Nephron progenitor cell (in vitro differentiated cells): ENCODE data around the gene ABCG1.
A peak's percentile ranks its signal among the peaks of the same experiment; 100 is the strongest.

ENCODE experiments used
- DNase-seq: peaks from one replicate; pipeline ENCODE4 v3.0.0; 2021
- H3K27ac Mint-ChIP-seq: 2 replicates; pipeline ENCODE4 v1.8.0; 2021; ENCODE audit warnings: mild to moderate bottlenecking, moderate library complexity, mixed read lengths
- H3K27me3 Mint-ChIP-seq: 2 replicates; pipeline ENCODE4 v1.8.0; 2021; ENCODE audit warnings: mild to moderate bottlenecking, low read depth, mixed read lengths; ENCODE audit not compliant: poor library complexity
- H3K36me3 Mint-ChIP-seq: 2 replicates; pipeline ENCODE4 v1.8.0; 2021; ENCODE audit warnings: low read depth, mixed read lengths
- H3K4me1 Mint-ChIP-seq: 2 replicates; pipeline ENCODE4 v1.8.0; 2021; ENCODE audit warnings: mixed read lengths
- H3K4me3 Mint-ChIP-seq: 2 replicates; pipeline ENCODE4 v1.8.0; 2021; ENCODE audit warnings: mild to moderate bottlenecking, moderate library complexity, mixed read lengths
- H3K9me3 Mint-ChIP-seq: 2 replicates; pipeline ENCODE4 v1.8.0; 2021; ENCODE audit warnings: mild to moderate bottlenecking, moderate library complexity, mixed read lengths
- TF ChIP-seq, protein P1 (sequence below): fragments of 200-600 bp; sonication (generic); IDR thresholded peaks from 2 replicates; pipeline ENCODE4 v1.5.0; 2021; ENCODE audit warnings: antibody characterized with exemption

The ABCG1 gene

DNA sequence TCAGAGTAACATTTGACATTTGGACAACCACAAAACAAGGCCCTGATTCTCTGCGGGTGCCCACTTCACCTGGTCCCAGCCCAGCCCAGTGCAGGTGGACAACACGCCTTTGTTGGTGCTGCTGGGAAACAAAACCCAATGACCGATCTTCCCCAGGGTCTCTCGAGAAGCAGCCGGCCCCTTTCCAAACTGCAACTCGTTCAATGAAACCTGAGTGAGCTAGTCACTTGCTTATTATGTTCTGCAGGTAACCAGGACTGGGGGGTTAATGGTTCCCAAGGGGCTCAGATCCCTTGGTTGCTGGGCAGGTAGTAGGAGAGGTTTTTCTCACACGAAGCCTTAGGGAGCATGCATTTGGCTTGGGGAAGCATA is 42.9 kb downstream of the ABCG1 start:
- DNase-seq: no peak
- Mint-ChIP-seq H3K27me3 (peaks cover 21% of the 10 kb centered on the region), H3K36me3 (no peaks in the 10 kb centered on the region), H3K9me3 (no peaks in the 10 kb centered on the region), H3K4me1 (peaks cover 71% of the 10 kb centered on the region), H3K4me3 (peak overlapping the region; percentile 39), H3K27ac (peak overlapping the region; percentile 33)
- TF ChIP-seq, protein P1, sequence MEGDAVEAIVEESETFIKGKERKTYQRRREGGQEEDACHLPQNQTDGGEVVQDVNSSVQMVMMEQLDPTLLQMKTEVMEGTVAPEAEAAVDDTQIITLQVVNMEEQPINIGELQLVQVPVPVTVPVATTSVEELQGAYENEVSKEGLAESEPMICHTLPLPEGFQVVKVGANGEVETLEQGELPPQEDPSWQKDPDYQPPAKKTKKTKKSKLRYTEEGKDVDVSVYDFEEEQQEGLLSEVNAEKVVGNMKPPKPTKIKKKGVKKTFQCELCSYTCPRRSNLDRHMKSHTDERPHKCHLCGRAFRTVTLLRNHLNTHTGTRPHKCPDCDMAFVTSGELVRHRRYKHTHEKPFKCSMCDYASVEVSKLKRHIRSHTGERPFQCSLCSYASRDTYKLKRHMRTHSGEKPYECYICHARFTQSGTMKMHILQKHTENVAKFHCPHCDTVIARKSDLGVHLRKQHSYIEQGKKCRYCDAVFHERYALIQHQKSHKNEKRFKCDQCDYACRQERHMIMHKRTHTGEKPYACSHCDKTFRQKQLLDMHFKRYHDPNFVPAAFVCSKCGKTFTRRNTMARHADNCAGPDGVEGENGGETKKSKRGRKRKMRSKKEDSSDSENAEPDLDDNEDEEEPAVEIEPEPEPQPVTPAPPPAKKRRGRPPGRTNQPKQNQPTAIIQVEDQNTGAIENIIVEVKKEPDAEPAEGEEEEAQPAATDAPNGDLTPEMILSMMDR: no peak

DNA sequence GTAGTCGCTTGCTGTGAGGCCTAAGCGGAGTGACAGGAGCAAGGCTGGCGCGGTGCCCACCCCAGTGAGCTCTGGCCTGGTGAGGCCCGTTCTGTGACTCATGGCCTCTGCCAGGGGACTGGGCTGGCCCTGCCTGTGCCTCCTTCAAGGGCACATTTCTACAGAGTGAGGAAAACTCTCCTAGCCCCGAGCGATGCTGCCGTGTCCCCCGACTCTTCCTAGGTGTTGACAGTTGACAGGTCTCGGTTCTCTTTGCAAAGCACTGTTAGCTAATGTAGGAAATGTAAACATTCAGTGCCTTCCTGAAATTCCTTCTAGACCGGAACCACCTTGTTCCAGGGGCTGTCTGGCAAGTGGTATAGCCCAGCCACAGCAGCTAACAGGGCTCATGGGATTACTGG is 43.9 kb downstream of the ABCG1 start:
- Mint-ChIP-seq H3K4me3 (no peak overlapping the region), H3K4me1 (peaks cover 81% of the 10 kb centered on the region), H3K9me3 (no peaks in the 10 kb centered on the region), H3K36me3 (no peaks in the 10 kb centered on the region), H3K27ac (no peak overlapping the region), H3K27me3 (peaks cover 21% of the 10 kb centered on the region)
- DNase-seq: no peak
- TF ChIP-seq, protein P1: no peak

DNA sequence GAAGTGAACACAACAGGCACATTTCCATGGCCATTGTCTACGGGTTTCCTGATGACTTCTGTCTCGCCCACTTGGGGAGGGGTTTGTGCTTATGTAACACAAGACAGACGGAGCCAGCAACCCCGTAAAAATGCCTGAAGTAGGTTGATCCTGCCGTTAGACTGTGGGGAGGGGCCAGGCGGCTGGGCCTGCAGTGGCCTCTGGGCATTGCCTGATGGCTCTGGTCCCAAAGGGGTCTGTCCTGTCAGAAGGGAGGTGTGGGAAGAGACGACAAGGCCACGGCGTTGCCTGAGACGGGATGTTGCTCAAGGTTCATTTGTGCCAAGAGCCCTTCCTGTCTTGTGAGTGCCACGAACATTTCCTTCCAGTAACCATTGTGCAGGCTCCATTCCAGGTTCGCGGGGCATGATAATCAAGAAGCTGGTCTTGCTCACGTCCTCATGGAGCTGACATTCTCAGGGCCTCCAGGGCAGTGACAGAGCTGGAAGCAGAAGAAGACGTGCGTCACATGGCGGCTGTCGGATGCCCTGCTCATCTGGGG is 44.7 kb downstream of the ABCG1 start:
- no peak for DNase-seq
- Mint-ChIP-seq H3K9me3 (no peaks in the 10 kb centered on the region), H3K4me3 (no peak overlapping the region), H3K4me1 (peaks cover 83% of the 10 kb centered on the region), H3K36me3 (no peaks in the 10 kb centered on the region), H3K27me3 (peaks cover 14% of the 10 kb centered on the region), H3K27ac (no peak overlapping the region)
- TF ChIP-seq, protein P1: no peak

DNA sequence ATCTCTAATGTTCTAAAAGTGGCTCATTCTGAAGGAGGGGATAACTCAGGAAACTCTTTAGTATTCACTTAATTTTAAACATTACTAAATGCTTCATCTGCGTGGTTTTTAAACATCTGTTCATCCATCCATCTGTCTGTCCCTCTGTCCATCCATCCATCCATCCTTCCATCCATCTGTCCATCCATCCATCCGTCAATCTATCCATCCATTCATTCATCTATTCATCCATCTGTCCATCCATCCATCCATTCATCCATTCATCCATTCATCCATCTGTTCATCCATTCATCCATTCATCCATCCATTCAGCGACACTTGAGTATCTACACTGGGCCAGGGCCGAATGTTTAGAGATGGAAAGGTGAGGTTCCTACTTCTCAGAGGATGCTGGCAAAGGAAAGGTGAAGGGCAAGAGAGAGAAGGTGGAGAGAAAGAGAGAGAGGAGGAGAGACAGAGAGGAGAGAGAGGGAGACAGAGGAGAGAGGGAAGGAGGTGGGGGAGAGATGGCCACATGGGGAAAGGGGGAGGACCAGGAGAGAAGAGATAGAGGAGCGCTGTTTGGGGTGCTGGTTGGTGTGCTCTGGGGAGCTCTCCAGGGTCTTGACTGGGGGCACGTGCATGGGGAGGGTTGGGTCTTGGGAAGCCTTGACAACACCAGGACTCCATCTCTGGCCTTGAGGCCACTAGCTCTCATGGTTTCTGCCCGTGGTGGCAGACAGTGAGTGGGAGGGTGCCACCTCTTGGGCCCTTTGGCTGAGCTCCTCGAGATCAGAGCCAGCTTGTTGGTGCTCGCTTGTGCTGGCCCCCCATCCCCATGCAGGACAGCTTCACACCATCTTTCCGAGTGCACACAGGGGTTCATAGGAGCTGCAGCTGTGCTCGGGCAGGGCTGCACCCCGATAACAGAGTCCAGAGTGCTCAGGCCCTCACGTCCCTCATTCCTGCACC is 45.6 kb downstream of the ABCG1 start:
- Mint-ChIP-seq H3K9me3 (no peaks in the 10 kb centered on the region), H3K4me3 (no peak overlapping the region), H3K36me3 (no peaks in the 10 kb centered on the region), H3K27me3 (peaks cover 14% of the 10 kb centered on the region), H3K27ac (no peak overlapping the region), H3K4me1 (peaks cover 76% of the 10 kb centered on the region)
- TF ChIP-seq, protein P1: no peak
- no peak for DNase-seq

DNA sequence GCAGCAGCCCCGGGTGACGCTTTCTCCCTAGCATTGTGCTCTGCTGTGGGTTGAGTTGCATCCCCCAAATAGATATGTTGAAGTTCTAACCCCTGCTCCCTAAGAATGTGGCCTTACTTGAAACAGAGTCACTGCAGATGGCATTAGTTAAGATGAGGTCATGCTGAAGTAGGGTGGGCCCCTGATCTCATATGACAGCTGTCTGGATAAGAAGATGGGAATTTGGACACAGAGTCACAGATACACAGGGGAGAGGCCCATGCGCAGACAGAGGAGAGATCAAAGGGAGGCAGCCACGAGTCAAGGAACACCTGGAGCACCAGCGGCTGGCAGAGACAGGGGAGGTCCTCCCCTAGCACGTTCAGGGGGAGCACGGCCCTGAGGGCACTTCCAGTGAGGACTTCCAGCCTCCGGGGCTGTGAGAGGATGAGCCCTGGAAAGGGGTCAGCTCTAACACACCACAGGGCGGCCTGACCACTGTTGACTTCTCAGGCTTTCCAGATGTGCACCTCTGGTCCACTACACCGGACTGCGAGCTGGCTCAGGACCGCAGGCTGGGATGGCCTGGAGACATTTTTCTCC is 46.4 kb downstream of the ABCG1 start:
- Mint-ChIP-seq H3K4me1 (peaks cover 69% of the 10 kb centered on the region), H3K4me3 (no peak overlapping the region), H3K27ac (no peak overlapping the region)

More for the DNA sequence above, 46.4 kb downstream of the ABCG1 start:
- H3K36me3 Mint-ChIP-seq: no peaks in the 10 kb centered on the region
- H3K9me3 Mint-ChIP-seq: no peaks in the 10 kb centered on the region
- TF ChIP-seq, protein P1: no peak
- no peak for DNase-seq
- peaks cover 14% of the 10 kb centered on the region for H3K27me3 Mint-ChIP-seq
